ENCODE measurements around the gene INSYN2B.

DNA sequence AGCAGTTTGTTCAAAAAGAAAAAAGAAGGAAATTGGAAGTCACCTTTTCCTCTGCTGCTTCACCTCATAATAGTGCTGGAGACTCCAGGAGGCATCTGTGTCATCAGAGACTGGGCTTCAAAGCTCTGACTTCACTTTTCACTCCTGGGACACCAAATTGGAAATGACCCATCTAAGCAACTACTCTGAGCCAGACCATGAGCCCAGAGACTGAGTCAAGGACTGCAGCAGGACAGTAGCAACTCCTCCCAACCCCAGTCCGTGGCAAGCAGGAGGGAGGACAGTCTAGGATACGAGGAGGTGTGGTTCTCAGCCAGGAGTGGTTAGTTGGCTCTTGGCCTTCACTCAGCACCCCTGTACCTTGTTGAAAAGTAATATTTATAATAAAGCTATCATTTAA is 131.5 kb downstream of the INSYN2B start:
- TF ChIP-seq, protein P1, sequence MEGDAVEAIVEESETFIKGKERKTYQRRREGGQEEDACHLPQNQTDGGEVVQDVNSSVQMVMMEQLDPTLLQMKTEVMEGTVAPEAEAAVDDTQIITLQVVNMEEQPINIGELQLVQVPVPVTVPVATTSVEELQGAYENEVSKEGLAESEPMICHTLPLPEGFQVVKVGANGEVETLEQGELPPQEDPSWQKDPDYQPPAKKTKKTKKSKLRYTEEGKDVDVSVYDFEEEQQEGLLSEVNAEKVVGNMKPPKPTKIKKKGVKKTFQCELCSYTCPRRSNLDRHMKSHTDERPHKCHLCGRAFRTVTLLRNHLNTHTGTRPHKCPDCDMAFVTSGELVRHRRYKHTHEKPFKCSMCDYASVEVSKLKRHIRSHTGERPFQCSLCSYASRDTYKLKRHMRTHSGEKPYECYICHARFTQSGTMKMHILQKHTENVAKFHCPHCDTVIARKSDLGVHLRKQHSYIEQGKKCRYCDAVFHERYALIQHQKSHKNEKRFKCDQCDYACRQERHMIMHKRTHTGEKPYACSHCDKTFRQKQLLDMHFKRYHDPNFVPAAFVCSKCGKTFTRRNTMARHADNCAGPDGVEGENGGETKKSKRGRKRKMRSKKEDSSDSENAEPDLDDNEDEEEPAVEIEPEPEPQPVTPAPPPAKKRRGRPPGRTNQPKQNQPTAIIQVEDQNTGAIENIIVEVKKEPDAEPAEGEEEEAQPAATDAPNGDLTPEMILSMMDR (IDR thresholded peaks at IDR 0.05), result no peak
- TF ChIP-seq EZH2 (IDR thresholded peaks at IDR 0.05) (no peak), EZH2phosphoT487 (IDR thresholded peaks at IDR 0.05) (no peak)

Data from neural progenitor cell (in vitro differentiated cells).